Endothelial cell (in vitro differentiated cells): ENCODE results near the gene SNCB. TPM values are rescaled to one million over a fixed set of nuclear protein-coding genes. Genes with fewer than 3 reads are reported as not detected.

Source experiments
- DNase-seq: peaks from one replicate; pipeline ENCODE4 v3.0.0; 2021; ENCODE audit warnings: low spot score
- H3K27ac Mint-ChIP-seq: one replicate; pipeline ENCODE4 v1.8.0; 2021; ENCODE audit warnings: mixed read lengths, inconsistent platforms; ENCODE audit not compliant: unreplicated experiment
- H3K27me3 Mint-ChIP-seq: one replicate; pipeline ENCODE4 v1.8.0; 2021; ENCODE audit warnings: mild to moderate bottlenecking, moderate library complexity, mixed read lengths, inconsistent platforms; ENCODE audit not compliant: unreplicated experiment
- H3K36me3 Mint-ChIP-seq: one replicate; pipeline ENCODE4 v1.8.0; 2021; ENCODE audit warnings: mild to moderate bottlenecking, low read depth, mixed read lengths, inconsistent platforms; ENCODE audit not compliant: unreplicated experiment
- H3K4me1 Mint-ChIP-seq: one replicate; pipeline ENCODE4 v1.8.0; 2021; ENCODE audit warnings: mild to moderate bottlenecking, mixed read lengths, inconsistent platforms; ENCODE audit not compliant: unreplicated experiment
- H3K4me3 Mint-ChIP-seq: one replicate; pipeline ENCODE4 v1.8.0; 2021; ENCODE audit warnings: mild to moderate bottlenecking, mixed read lengths, inconsistent platforms; ENCODE audit not compliant: unreplicated experiment
- H3K9me3 Mint-ChIP-seq: one replicate; pipeline ENCODE4 v1.8.0; 2021; ENCODE audit warnings: mixed read lengths, inconsistent platforms; ENCODE audit not compliant: unreplicated experiment
- CTCF ChIP-seq: fragments of 200-600 bp; sonication (generic); IDR thresholded peaks from one replicate; pipeline ENCODE4 v1.5.0; 2021; ENCODE audit warnings: antibody characterized with exemption; ENCODE audit not compliant: unreplicated experiment
- total RNA-seq: library from RNA; stranded (reverse); fragmentation: NEBNext Ultra II Directional; extraction: Animal tissue kit (Norgen Biotek cat#: 25700); gene quantifications from one replicate; pipeline ENCODE4 v1.2.1, GENCODE V29; 2021; ENCODE audit not compliant: unreplicated experiment

Gene SNCB
- total RNA-seq, 1 donor from 2014 or later: 0.80 TPM

GRCh38 chr5:176664886-176665285 is 34.6 kb upstream of the SNCB start:
- H3K36me3 Mint-ChIP-seq: no peaks in the 10 kb centered on the region
- H3K4me1 Mint-ChIP-seq: no peaks in the 10 kb centered on the region
- H3K27me3 Mint-ChIP-seq: peaks cover 7% of the 10 kb centered on the region
- H3K9me3 Mint-ChIP-seq: no peaks in the 10 kb centered on the region
- no peak for TF ChIP-seq CTCF
- DNase-seq: no peak
- H3K27ac Mint-ChIP-seq: no peak overlapping the region
- H3K4me3 Mint-ChIP-seq: no peak overlapping the region

- Mint-ChIP-seq H3K36me3 (no peaks in the 10 kb centered on the region), H3K27ac (no peak overlapping the region), H3K4me3 (no peak overlapping the region), H3K9me3 (no peaks in the 10 kb centered on the region), H3K27me3 (peaks cover 7% of the 10 kb centered on the region), H3K4me1 (no peaks in the 10 kb centered on the region)
- no peak for TF ChIP-seq CTCF
- DNase-seq: no peak
Measured at GRCh38 chr5:176664479-176664878, 34.1 kb upstream of the SNCB start.

GRCh38 chr5:176663566-176663965 is 33.2 kb upstream of the SNCB start:
- TF ChIP-seq CTCF: no peak
- Mint-ChIP-seq H3K4me1 (no peaks in the 10 kb centered on the region), H3K27ac (no peak overlapping the region), H3K9me3 (no peaks in the 10 kb centered on the region), H3K4me3 (no peak overlapping the region), H3K27me3 (peaks cover 5% of the 10 kb centered on the region), H3K36me3 (no peaks in the 10 kb centered on the region)
- no peak for DNase-seq

GRCh38 chr5:176662371-176663333 is 32.3 kb upstream of the SNCB start:
- no peak overlapping the region for H3K27ac Mint-ChIP-seq
- H3K9me3 Mint-ChIP-seq: no peaks in the 10 kb centered on the region
- peaks cover 5% of the 10 kb centered on the region for H3K27me3 Mint-ChIP-seq
- no peak overlapping the region for H3K4me3 Mint-ChIP-seq
- no peak for DNase-seq
- no peaks in the 10 kb centered on the region for H3K36me3 Mint-ChIP-seq
- TF ChIP-seq CTCF: no peak
- H3K4me1 Mint-ChIP-seq: no peaks in the 10 kb centered on the region

- peak overlapping the region; percentile 50 for H3K27ac Mint-ChIP-seq
- H3K4me1 Mint-ChIP-seq: no peaks in the 10 kb centered on the region
- no peaks in the 10 kb centered on the region for H3K36me3 Mint-ChIP-seq
- H3K9me3 Mint-ChIP-seq: no peaks in the 10 kb centered on the region
- no peak for TF ChIP-seq CTCF
- peak overlapping the region; percentile 52 for H3K4me3 Mint-ChIP-seq
- no peak for DNase-seq
- H3K27me3 Mint-ChIP-seq: peaks cover 5% of the 10 kb centered on the region
Measured at GRCh38 chr5:176661676-176662075, 31.3 kb upstream of the SNCB start.
